Measurements from ENCODE around the gene MINPP1. TPM values are rescaled to one million over a fixed set of nuclear protein-coding genes. Genes with fewer than 3 reads are reported as not detected.

The MINPP1 gene
- total and polyA plus RNA-seq, 2 experiments from 2014 or later: 21.7 to 24.0 TPM

DNA sequence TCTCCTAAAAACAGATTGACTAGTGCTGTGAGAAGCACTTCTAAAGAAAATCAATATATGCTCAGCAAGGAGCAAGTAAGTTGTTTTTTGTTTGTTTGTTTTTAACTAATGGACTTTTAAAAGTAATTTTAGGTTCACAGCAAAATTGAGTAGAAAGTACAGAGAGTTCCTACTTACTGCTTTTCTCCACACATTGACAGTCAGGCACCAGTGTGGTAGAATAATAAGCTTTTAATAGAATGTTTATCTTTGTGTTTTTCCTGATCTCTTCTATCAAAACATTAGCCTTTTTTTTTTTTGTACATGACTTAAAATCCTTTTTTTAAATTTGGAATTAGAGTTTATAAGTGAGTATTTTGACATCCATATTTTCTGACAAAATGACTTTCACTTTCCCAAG lies 28.0 kb downstream of the MINPP1 start:
- Histone ChIP-seq H3K4me1 (ENCODE audit: low read depth) (no peaks in the 10 kb centered on the region), H3K27me3 (no peaks in the 10 kb centered on the region), H3K36me3 (no peaks in the 10 kb centered on the region), H3K4me3 (no peak overlapping the region), H3K9me3 (ENCODE audit: low read depth) (no peaks in the 10 kb centered on the region), H3K27ac (no peak overlapping the region)
- TF ChIP-seq CTCF (IDR thresholded peaks at IDR 0.05; ENCODE audit: low read depth, low read length): no peak
- no peak for DNase-seq (ENCODE audit: low read depth in 1 of 2, low spot score in 1 of 2)

GRCh38 chr10:87534173-87534858 lies 29.6 kb downstream of the MINPP1 start:
- Histone ChIP-seq H3K9me3 (ENCODE audit: low read depth) (no peaks in the 10 kb centered on the region), H3K36me3 (no peaks in the 10 kb centered on the region), H3K4me1 (ENCODE audit: low read depth) (no peaks in the 10 kb centered on the region), H3K4me3 (no peak overlapping the region), H3K27me3 (no peaks in the 10 kb centered on the region), H3K27ac (no peak overlapping the region)
- no peak for DNase-seq (ENCODE audit: low read depth in 1 of 2, low spot score in 1 of 2)
- TF ChIP-seq CTCF (IDR thresholded peaks at IDR 0.05; ENCODE audit: low read depth, low read length): no peak

DNA sequence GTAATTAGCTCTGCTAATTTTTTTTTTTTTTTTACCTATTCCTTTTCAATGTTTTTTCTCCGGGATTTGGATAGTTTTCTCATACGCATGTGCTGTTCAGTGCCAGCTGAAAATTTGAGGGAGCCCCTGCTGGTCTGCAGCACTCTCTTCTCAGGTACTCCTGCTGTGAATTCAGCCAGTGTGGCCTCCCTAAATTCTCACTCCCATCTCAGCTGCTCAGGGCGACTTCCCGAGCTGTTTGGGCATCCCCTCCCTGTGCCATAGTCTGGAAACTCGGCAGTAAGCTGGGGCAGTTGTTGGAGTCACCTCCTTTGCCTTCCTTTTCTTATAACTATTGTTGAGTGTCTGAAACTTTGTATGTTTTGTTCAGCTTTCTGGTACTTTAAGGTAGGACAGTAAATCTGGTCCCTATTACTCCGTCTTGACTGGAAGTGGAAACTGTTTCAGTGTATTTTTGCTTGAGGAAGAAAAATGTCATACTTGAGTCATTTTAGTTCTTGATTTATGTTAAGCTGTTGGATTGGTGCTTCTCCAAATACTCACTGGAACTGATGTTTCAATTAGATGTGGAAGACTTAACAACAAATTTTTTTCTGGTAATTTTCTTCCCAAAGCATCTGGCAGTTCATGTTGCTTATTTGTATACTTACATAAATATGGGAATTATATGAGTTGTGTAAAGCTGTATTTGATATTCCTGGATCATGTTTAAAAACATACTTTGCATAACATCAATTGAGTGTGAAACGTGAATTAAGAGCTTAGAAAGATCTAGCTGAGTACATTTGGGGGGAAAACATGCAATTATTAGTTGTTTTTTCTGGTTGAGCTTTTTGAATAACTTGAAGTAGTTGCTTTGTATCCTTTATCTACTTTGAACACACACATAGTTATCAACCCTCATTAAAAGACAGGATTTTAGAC lies 33.7 kb downstream of the MINPP1 start:
- no peaks in the 10 kb centered on the region for H3K27me3 ChIP-seq
- no peak for DNase-seq (ENCODE audit: low read depth in 1 of 2, low spot score in 1 of 2)
- no peak overlapping the region for H3K4me3 ChIP-seq
- no peaks in the 10 kb centered on the region for H3K9me3 ChIP-seq (ENCODE audit: low read depth)
- H3K36me3 ChIP-seq: peaks cover 6% of the 10 kb centered on the region
- no peaks in the 10 kb centered on the region for H3K4me1 ChIP-seq (ENCODE audit: low read depth)
- H3K27ac ChIP-seq: no peak overlapping the region
- TF ChIP-seq CTCF (IDR thresholded peaks at IDR 0.05; ENCODE audit: low read depth, low read length): no peak

DNA sequence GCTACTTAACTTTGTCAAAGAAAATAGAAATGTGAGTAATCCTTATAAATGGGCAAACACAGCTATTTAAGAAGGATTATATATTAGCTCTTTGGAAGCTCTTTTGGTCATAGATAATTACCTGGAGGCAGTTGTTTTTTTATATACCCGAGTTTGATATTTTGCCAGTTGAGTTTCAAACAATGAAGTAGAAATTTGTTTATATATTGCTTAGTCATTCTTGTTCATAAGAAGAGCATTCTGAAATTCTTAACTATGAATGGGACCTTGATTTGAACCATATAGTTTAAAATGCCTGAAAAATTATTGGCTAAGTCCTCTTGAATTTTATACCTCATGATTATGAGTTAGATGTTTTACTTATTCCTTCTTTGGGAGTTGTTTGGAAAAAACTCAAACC lies 36.4 kb downstream of the MINPP1 start:
- peaks cover 6% of the 10 kb centered on the region for H3K36me3 ChIP-seq
- no peaks in the 10 kb centered on the region for H3K4me1 ChIP-seq (ENCODE audit: low read depth)
- no peak for TF ChIP-seq CTCF (IDR thresholded peaks at IDR 0.05; ENCODE audit: low read depth, low read length)

DNA sequence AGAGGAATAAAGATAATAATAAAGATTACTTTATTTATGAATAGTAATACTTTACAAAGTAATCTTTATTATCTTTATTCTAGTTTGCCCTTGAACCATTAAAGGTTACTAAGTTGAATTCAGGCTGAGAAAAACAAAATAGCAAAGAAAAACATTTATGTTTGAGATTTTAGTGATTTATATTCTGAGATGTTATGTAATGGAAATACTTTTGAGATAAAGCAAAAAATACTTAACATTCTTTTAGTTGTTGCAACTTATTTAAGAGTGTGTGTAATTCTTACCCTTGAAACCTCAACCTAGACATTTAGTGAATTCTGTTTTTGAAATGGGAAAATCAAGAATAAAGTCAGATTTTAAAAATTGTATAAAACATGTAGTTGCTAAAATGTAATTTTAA lies 40.0 kb downstream of the MINPP1 start:
- Histone ChIP-seq H3K36me3 (peaks cover 6% of the 10 kb centered on the region), H3K4me1 (ENCODE audit: low read depth) (no peaks in the 10 kb centered on the region), H3K27me3 (no peaks in the 10 kb centered on the region), H3K4me3 (no peak overlapping the region), H3K9me3 (ENCODE audit: low read depth) (no peaks in the 10 kb centered on the region), H3K27ac (no peak overlapping the region)
- peak in 1 of 2 donors; percentile 55 for DNase-seq (ENCODE audit: low read depth in 1 of 2, low spot score in 1 of 2)
- TF ChIP-seq CTCF (IDR thresholded peaks at IDR 0.05; ENCODE audit: low read depth, low read length): no peak

More for the DNA sequence above, 36.4 kb downstream of the MINPP1 start:
- Histone ChIP-seq H3K27me3 (no peaks in the 10 kb centered on the region), H3K9me3 (ENCODE audit: low read depth) (no peaks in the 10 kb centered on the region), H3K27ac (no peak overlapping the region), H3K4me3 (no peak overlapping the region)
- DNase-seq (ENCODE audit: low read depth in 1 of 2, low spot score in 1 of 2): no peak

Data from cardiac muscle cell (in vitro differentiated cells and primary cell).